Superior temporal gyrus (tissue), 1 donor: ENCODE results near the gene TRIM7.
"Not testable (repeated sequence)": the region's sequence is repeated elsewhere in the genome, so short reads cannot be mapped to it uniquely, and the experiment has no call there.

Source experiments
- DNase-seq: peaks from one replicate; pipeline ENCODE4 v3.0.0-alpha.2; 2016; ENCODE audit errors: extremely low spot score

Gene TRIM7

DNA sequence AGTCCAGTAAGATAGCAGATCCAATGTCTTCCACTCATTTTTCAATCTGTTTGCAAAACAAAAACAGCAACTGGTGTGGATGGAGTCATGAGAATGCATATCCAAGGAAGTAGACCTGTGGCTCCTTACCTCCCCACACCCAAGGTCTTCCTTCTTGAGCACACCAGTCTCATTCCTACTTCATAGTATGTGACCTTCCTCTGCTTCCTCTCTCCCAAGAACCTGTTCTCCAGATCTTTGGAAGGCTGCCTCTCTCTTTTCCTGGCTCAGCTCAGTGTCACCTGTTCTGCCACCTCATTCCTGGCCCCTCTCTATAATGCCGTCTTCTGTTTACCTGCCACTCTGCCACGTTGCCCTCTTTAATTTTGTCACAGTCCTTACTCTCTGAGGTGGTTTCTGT lies 7.9 kb upstream of the TRIM7 start:
- DNase-seq: no peak

DNA sequence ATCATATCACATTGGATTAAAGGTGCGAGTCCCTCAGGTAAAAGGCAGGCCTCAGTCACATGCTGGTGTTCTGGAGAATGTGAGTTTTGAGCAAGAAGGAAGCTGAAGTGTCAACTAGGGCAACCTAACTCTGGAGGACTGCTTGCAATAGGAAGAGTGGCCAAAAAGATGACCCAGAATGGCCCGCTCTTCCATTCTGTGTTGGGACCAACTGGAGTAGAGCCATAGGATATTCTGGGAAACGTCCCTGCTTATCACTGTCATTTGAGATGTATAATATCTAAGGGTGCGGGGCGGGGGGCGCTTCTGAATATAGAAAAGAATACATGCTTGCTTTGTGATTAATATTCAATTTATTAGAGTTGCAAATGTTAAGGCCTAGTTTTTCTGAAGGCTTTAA lies 7.1 kb upstream of the TRIM7 start:
- no peak for DNase-seq

DNA sequence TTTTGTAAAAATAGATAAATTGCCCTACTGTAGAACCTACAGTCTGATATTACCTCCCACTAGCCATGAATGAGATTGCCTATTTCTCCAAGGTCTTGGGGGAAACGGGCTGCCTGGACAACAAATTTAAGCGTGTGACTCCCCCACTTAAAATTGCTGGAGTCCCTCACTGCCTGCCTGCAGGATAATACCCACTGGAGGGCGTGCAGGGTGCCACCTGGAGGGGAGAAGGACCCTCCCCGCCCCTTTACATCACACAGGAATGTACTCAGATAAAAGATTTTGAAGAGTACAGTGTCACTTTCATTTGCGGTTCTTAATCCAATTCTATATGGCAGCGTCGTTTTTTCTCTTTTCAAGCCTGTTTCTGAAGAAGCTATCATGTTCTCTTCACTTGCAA lies 6.2 kb upstream of the TRIM7 start:
- no peak for DNase-seq

DNA sequence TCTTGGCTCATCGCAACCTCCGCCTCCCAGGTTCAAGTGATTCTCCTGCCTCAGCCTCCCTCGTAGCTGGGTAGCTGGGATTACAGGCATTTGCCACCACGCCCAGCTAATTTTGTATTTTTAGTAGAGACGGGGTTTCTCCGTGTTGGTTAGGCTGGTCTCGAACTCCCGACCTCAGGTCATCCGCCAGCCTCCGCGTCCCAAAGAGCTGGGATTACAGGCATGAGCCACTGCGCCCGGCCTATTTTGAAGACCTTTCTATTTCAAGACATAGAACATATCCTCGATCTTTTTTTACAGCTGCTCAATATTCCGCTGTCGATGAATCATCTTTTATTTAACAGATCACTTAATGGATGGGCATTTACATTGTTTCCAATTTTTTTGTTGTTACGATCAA lies 5.7 kb upstream of the TRIM7 start:
- DNase-seq: not testable (repeated sequence)

DNA sequence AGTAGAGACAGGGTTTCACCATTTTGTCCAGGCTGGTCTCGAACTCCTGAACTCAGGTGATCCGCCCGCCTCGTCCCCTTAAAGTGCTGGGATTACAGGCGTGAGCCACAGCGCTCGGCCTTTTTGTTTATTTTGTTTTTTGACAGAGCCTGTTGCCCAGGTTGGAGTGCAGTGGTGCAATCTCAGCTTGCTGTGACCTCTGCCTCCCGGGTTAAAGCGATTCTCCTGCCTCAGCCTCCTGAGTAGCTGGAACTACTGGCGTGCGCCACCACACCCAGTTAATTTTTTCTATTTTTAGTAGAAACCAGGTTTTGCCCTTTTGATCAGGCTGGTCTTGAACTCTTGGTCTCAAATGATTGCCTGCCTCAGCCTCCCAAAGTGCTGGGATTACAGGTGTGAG lies 5.2 kb upstream of the TRIM7 start:
- DNase-seq: not testable (repeated sequence)

DNA sequence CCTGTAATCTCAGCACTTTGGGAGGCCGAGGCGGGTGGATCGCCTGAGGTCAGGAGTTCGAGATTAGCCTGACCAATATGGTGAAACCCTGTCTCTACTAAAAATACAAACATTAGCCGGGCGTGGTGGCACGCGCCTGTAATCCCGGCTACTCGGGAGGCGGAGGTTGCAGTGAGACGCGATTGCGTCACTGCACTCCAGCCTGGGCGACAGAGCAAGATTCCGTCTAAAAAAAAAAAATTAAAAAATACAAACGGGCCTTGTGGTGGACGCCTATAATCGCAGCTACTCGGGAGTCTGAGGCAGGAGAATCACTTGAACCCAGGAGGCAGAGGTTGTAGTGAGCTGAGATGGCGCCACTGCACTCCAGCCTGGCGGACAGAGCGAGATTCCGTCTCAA lies 4.0 kb upstream of the TRIM7 start:
- DNase-seq: not testable (repeated sequence)

DNA sequence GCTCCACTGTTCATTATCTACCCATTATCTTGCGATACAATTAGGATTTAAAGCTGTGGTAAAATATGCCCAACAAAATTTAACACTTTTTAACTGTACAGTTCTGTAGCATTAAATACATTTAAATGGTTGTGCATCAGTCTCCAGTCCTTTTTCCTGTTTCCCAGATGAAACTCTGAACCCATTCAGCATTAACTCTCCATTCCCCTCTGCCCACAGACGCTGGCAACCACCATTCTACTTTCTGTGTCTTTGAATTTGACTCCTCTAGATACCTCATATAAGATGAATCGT lies 2.9 kb upstream of the TRIM7 start:
- no peak for DNase-seq

DNA sequence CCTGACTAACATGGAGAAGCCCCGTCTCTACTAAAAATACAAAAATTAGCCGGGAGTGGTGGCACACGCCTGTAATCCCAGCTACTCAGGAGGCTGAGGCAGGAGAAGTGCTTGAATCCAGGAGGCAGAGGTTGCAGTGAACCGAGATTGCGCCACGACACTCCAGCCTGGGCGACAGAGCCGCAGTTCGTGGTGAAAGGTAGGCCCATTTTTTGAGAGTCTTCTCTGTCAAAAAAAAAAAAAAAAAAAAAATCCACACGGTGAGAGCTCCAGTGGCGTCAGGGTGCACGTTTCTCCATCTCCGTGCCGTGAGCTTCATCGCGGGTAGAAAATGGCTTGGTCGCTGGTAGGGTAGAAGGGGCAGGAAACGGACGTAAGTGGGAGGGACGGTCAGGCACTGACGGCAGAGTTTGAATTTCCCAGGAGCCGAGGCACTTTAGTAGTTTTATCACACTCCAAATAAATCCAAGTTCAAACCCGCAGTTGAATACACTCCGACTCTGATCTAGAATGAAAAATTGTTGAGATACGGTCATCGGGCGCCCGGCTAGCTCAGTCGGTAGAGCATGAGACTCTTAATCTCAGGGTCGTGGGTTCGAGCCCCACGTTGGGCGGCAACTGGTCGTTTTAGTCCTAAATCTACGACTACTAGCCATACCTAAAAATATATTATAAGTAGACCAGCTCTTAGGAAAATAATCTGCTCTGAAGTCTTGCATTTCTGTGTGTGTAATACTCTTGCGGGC lies 2.4 kb upstream of the TRIM7 start:
- peak; percentile 90 for DNase-seq

DNA sequence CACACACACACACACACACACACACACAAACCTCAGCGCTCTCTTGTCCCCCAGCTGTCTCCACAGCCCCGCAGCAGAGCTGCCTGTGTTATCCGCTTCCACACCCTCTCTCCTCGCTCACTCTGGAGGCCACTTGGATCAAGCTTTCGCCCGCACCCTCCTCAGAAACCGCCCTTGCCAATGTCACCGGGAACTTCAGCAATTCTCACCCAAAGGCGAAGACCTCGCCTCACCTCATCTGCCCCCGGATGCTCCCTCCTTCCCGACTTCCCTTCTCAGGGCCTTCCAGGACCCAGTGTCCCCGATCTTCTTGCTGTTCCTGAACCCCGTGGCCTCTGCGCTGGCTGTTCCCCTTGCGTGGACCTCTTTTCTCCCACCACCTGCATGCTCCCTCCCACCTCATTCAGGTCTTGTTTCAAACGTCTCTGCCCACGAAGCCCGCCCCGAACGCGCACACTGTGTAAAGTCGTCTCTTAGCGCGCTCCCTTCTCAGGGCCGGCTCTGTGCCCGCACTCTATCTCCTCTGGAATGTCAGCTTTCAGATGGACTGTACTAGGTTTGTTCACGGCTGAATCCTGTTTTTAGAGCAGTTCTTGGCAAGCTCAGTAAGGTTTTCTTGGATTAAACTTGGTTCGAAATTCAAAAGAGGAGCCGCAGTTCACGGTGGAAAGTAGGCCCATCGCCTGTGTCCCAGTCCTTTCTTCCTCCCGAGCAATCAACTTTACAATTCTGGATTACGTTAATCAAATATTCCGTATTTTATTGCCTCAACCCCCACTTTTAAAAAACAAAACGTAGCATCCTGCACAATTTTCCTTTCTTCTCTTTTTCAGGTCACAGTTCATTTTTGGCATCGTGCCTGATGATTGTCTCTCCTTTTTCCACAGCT lies 1.0 kb upstream of the TRIM7 start:
- DNase-seq: no peak

DNA sequence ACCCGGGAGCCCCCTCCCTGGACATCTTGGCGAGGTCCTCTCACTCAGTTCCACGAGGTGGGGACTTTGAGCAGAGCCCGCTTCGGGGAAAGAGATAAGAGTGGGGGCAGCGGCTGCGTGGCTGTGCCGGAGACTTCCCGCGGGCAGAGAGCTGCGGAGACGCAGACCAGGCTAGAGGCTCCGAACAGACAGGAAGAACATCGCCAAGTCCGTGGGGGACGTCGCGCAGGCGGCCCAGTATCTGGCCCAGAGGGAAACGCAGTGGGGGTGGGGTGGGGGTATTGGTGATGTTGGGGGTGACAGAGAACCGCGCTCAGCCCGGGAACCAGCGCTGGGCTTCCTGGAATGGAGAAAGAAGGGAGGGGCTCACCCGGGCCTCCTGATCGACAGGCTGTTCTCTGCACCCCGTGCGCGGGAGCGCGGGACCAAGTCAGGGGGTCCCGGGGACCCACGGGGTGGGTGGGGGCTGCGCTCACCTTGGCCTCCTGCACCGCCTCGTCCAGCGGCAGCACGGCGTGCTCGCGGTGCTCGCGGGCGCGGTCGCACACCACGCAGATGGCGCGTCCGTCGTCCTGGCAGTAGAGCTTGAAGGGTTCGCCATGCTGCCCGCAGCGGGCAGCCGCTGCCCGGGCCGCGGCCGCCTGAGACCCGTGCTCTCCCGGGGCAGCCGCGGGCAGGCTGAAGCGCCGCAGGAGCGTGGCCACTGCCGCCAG lies 727 bp downstream of the TRIM7 start:
- DNase-seq: no peak

DNA sequence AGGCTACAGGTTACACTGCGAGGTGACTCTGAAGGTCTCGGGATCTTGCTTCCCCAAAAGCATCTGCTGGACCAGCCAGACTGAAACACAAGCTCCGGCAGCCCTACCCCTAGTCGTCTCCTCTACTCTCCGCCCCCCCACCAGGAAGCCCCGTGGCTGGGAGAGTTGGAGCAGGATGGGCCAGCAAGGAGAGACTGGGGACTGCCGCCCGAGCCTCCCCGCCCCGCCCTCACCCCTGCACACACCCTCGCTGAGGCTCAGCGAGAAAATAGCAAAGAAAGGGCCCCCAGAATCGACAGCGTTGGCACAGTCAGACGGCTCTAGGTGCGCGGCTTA lies 1.3 kb downstream of the TRIM7 start:
- no peak for DNase-seq

DNA sequence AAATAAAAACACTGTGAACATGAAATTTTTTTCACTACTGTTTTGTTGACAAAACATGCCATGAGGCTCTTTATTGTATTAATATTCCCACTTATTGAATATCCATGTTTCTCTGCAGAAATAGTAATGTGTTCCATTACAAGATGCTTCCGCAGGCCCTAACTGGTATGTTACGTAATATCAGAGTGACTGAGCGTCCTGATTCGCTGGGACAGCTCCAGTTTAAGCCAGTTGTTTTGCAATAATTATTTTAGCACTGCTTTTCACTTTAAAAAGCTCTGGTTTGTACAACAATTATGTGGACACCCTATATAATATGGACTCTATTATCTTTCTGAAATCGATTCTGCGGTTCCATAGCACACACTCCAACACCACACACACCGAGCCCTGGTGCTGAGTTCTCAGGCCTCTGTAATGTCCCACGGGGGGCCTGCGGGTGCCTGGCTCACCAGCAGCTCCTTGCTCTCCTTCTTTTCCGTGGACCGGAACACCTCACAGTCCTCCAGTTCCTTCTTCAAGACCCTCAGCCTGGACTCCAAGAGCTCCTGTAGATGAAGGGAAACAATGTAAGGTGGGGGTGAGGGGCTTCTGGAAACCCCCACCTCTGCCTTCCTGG lies 1.8 kb downstream of the TRIM7 start:
- DNase-seq: no peak

DNA sequence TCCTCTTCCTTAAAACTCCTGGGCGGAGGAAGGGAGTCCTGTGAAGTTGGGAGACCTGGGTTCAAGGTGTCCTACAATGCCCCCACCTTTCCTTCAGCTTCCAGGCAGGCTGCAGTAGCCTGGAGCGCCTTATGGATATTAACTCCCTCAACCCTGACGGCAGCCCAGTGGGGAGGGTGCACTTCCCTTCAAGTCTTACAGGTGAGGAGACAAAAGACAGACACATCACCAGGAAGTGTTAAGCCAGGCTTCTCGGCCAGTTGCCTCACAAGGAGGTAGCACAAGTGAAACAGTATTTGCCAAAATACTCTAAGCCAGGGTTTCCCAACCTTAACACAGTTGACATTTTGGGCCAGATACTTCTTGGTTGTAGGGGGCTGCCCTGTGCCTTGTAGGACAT lies 4.2 kb downstream of the TRIM7 start:
- DNase-seq: no peak

DNA sequence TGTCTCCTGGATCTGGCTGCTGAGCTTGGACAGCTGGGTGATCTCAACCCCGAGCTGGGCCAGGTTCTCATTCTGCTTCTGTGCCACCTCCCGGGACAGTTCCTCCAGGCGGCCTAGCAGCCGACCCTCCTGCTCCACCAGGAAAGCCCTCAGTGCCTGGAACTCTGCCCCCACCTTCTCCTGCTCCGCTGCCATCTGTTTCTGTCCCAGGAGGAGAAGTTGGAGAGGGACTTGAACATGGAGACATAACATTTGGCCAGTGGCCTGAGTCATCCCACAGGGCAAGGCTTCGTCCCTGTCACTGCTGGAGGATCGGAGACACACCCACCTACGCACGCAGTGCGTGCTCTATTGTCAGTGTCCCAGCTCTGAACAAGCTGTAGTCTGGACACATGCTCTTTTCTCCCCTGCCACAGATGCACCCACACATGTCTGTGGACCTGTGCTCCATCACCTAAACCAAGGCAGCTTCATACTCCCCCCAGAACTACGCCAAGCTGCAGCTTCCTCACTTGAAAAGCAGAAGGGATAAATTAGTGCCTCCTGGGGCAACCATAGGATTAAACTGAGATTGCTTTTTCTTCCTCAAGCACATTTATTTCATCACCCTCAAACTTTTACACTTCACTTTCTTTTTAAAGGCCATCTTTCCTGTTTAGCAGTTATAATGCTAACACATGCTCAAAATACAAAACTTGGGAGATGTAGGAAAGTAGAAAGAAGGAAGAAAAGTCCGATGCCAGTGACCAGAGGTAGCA lies 4.9 kb downstream of the TRIM7 start:
- DNase-seq: no peak

DNA sequence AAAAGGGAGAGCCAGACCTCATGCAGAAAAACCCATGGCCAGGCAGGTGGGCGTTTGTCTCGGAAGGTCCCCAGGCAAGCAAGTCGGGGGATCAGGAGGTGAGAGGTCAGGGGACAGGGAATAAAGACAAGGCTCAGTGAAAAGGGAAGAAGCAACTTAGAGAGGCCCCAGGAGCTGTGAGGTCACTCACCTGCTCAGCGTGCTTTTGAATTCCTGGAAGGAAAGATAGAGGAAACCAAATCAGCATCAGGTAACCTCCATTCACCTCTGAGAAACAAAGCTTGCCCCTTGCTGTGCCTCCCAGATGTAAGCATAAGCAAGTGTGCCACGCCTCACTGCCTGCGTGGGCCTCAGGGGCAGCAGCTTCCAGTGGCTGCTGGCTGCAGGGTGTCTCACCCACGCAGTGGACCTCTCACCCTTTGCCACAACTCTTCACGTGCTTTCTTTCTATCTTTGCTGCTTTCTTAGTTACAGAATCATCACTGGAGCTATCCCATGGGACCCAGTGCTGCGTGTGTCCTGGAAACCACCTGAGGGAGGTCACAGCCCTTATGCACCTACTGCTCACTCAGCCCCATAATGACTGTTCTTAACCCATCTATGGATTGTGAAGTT lies 6.0 kb downstream of the TRIM7 start:
- DNase-seq: no peak

DNA sequence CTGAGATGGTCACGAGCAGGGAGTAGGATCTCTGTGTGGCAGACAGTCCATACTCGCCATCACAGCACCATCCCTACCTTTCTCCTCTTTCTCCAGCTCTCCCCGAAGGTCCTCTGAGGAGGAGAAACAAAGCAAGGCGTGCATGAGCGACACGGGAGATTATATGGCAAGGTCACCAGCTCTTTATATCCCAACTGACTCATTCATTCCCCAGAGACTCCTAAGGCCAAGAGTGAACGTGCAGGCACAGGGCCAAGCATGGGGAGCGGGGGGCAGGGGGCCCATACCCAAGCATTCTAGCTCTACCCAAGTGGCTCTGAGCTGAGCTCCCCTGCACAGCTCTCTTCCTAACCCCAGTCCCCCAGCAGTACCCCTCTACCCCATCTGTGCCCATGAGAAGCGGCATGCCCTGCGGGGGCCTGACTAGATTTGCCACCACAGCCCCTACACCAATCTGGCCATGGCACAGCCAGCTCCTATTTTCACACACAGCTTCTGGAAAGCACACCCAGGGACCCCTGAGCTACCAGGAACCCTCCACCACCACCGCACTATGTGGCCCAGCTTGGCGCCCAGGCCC lies 6.8 kb downstream of the TRIM7 start:
- DNase-seq: no peak

DNA sequence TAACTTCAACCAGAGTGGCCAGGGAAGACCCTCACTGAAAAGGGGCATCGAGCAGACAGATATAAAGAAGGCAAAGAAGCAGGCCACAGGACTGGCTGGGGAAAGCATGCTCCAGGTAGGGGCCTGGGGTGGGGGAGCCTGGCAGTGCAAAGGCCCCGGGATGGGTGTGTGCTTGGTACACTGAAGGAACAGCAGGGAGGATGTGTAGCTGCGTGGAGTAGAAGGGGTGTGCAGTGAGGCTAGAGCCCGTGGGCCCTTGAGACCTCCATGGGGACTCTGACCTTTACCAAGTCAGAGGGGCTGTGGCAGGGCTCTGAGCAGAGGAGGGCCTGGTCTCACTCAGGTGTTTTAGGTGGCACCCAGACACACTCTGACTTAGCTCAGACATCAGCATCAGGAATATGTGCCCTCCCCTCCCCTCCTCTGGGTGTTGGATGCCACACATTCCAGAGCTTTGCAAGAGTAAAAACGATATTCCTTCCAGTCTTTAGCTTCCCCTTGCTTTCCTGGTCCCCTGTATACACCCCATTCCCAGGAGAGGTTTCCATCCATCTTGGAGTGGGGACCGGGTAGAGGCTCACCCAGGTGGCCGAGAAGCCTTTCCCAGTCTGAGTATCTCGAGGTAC lies 7.6 kb downstream of the TRIM7 start:
- no peak for DNase-seq

DNA sequence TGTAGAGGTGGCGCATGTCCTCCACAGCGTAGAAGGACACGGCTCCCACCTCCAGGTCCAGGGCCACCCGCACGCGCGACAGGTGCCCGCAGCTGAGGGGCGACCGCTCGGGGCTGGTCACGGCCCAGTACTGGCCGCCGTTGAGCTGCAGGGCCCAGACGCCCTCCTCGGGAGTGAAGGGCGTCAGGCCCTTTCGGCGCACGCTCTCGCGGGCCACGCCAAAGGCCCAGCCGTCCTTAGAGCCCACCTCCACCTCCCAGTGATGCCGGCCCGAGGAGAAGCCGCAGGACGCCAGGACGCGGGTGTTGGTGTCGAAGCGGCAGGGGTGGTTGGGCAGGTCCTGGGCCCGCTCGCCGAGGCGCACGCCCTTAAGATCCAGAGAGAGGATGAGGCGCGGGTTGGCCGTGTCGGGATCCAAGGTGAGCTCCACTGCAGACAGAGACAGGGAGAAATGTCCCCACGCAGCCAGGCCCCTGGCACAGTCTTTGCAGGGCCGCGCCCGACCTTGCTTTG lies 9.7 kb downstream of the TRIM7 start:
- DNase-seq: no peak

DNA sequence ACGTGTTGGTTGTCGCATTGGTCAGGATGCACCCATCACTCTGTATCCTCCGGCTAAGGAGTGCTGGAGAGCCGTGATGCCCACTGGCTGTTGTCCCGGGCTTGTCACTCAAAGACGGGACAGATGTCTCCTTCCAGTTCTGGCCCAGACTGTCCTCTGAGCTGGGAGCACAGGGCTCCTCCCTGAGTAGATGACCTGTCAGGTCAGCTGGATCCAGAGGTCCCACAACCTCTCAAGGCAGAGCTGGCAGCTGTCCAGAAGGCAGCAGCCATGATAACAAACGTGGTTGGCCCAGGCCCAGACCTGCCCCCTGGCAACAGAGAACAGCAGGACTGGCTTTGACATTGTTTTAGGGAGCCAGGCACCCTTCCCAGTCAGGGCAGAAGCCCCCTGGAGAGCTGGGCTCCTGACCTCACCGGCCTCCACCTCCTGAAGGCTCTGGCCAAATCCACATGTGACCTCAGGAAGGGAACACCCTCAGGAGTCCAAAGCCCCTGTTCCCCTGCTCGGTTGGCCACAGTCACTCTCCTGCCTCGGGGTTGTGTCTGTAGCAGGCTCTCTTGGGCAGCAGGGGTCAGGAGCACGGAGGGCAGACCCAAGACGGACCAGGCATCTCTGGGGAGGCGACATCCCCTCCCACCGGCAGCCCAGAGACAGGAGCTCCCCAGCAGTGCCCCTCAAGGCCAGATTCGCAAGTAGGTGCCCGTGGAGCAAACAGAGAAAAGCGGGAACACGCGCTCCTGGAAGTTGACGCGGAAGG lies 10.3 kb downstream of the TRIM7 start:
- no peak for DNase-seq
